WTC11 (cell line): Measurements from ENCODE around the gene OSBP2. TPM values are rescaled to one million over a fixed set of nuclear protein-coding genes. Genes with fewer than 3 reads are reported as not detected.

Experiments
- ATAC-seq: fragments of 200-7000 bp; cut with Tn5 transposase; 2 replicates; pipeline ENCODE4 v1.10.0; 2021; ENCODE audit warnings: mild to moderate bottlenecking, moderate library complexity
- CTCF ChIA-PET: fragments of 300-600 bp; sonication (Branson Sonifier 250); formaldehyde crosslinking; loops from one replicate; lab custom pipeline; 2021; ENCODE audit warnings: antibody characterized with exemption; lab: Charles Lee
- POLR2A ChIA-PET: fragments of 350-600 bp; sonication (Branson Sonifier 250); formaldehyde crosslinking; loops from one replicate; lab custom pipeline; 2021; ENCODE audit warnings: antibody characterized with exemption; lab: Charles Lee
- DNase-seq: peaks from one replicate; pipeline ENCODE4 v3.0.0; 2021; ENCODE audit warnings: low spot score
- H3K27ac Mint-ChIP-seq: 2 replicates; pipeline ENCODE4 v1.8.0; 2021; ENCODE audit warnings: mixed read lengths
- H3K27me3 Mint-ChIP-seq: 2 replicates; pipeline ENCODE4 v1.8.0; 2021; ENCODE audit warnings: low read depth, mild to moderate bottlenecking, moderate library complexity, mixed read lengths
- H3K36me3 Mint-ChIP-seq: 2 replicates; pipeline ENCODE4 v1.8.0; 2021; ENCODE audit warnings: mixed read lengths
- H3K4me1 Mint-ChIP-seq: 2 replicates; pipeline ENCODE4 v1.8.0; 2022; ENCODE audit warnings: mixed read lengths
- H3K4me3 Mint-ChIP-seq: 2 replicates; pipeline ENCODE4 v1.8.0; 2021; ENCODE audit warnings: mild to moderate bottlenecking, moderate library complexity, mixed read lengths
- H3K9me3 Mint-ChIP-seq: 2 replicates; pipeline ENCODE4 v1.8.0; 2021; ENCODE audit warnings: mixed read lengths
- AFF4 ChIP-seq: sonication (generic); formaldehyde crosslinking; IDR thresholded peaks from 2 replicates; pipeline ENCODE4 v1.8.1; 2023; ENCODE audit warnings: mild to moderate bottlenecking, missing genetic modification reagents, borderline replicate concordance
- AR ChIP-seq: fragments of 250-450 bp; sonication (Bioruptor Pico); IDR thresholded peaks from 2 replicates; pipeline ENCODE4 v1.9.0; 2021; ENCODE audit warnings: mild to moderate bottlenecking
- ATF1 ChIP-seq: sonication (generic); formaldehyde crosslinking; IDR thresholded peaks from 2 replicates; pipeline ENCODE4 v1.8.1; 2023; ENCODE audit warnings: mild to moderate bottlenecking, moderate library complexity, missing genetic modification reagents
- ATF2 ChIP-seq: sonication (generic); formaldehyde crosslinking; IDR thresholded peaks from 2 replicates; pipeline ENCODE4 v1.8.1; 2022; ENCODE audit warnings: low read depth, missing genetic modification reagents, borderline replicate concordance
- CREB1 ChIP-seq: sonication (generic); formaldehyde crosslinking; IDR thresholded peaks from 2 replicates; pipeline ENCODE4 v1.8.0; 2023; ENCODE audit warnings: mild to moderate bottlenecking, missing genetic modification reagents
- ELF4 ChIP-seq: sonication (generic); formaldehyde crosslinking; IDR thresholded peaks from 2 replicates; pipeline ENCODE4 v1.8.1; 2022; ENCODE audit warnings: low read depth, mild to moderate bottlenecking, moderate library complexity, missing genetic modification reagents
- EMX1 ChIP-seq: fragments of 250-450 bp; sonication (Bioruptor Pico); IDR thresholded peaks from 2 replicates; pipeline ENCODE4 v1.8.0; 2021; ENCODE audit warnings: mild to moderate bottlenecking
- FOXJ3 ChIP-seq: sonication (generic); formaldehyde crosslinking; IDR thresholded peaks from 2 replicates; pipeline ENCODE4 v1.9.0; 2021; ENCODE audit warnings: missing genetic modification reagents, mild to moderate bottlenecking, borderline replicate concordance
- FOXP1 ChIP-seq: sonication (generic); formaldehyde crosslinking; IDR thresholded peaks from 2 replicates; pipeline ENCODE4 v1.8.0; 2022; ENCODE audit warnings: missing genetic modification reagents, mild to moderate bottlenecking, moderate library complexity, borderline replicate concordance
- NFE2L1 ChIP-seq: sonication (generic); formaldehyde crosslinking; IDR thresholded peaks from 2 replicates; pipeline ENCODE4 v1.8.1; 2023; ENCODE audit warnings: missing genetic modification reagents
- NR1H2 ChIP-seq: sonication (generic); formaldehyde crosslinking; IDR thresholded peaks from 2 replicates; pipeline ENCODE4 v1.9.0; 2021; ENCODE audit warnings: mild to moderate bottlenecking, moderate library complexity, missing genetic modification reagents
- OVOL2 ChIP-seq: fragments of 250-450 bp; sonication (Bioruptor Pico); IDR thresholded peaks from 2 replicates; pipeline ENCODE4 v1.9.0; 2021; ENCODE audit warnings: mild to moderate bottlenecking, borderline replicate concordance
- PRRX2 ChIP-seq: fragments of 250-450 bp; sonication (Bioruptor Pico); IDR thresholded peaks from 2 replicates; pipeline ENCODE4 v1.8.0; 2021; ENCODE audit warnings: mild to moderate bottlenecking
- RORB ChIP-seq: fragments of 250-450 bp; sonication (Bioruptor Pico); IDR thresholded peaks from 2 replicates; pipeline ENCODE4 v1.9.0; 2021; ENCODE audit warnings: mild to moderate bottlenecking
- SOX15 ChIP-seq: fragments of 250-450 bp; sonication (Bioruptor Pico); IDR thresholded peaks from 2 replicates; pipeline ENCODE4 v1.9.0; 2021; ENCODE audit warnings: mild to moderate bottlenecking
- STAT6 ChIP-seq: sonication (generic); formaldehyde crosslinking; conservative IDR thresholded peaks from 2 replicates; pipeline ENCODE4 v1.8.1; 2023; ENCODE audit warnings: mild to moderate bottlenecking, low read depth, missing genetic modification reagents, moderate library complexity
- TCF7 ChIP-seq: sonication (generic); formaldehyde crosslinking; IDR thresholded peaks from 2 replicates; pipeline ENCODE4 v1.8.0; 2022; ENCODE audit warnings: mild to moderate bottlenecking, low read depth, missing genetic modification reagents, moderate library complexity
- ZNF121 ChIP-seq: sonication (generic); formaldehyde crosslinking; IDR thresholded peaks from 2 replicates; pipeline ENCODE4 v1.8.0; 2023; ENCODE audit warnings: missing genetic modification reagents
- ZNF138 ChIP-seq: sonication (generic); formaldehyde crosslinking; conservative IDR thresholded peaks from 2 replicates; pipeline ENCODE4 v1.8.1; 2022; ENCODE audit warnings: mild to moderate bottlenecking, moderate library complexity, missing genetic modification reagents
- ZNF232 ChIP-seq: sonication (generic); formaldehyde crosslinking; IDR thresholded peaks from 2 replicates; pipeline ENCODE4 v1.8.0; 2022; ENCODE audit warnings: mild to moderate bottlenecking, missing genetic modification reagents
- ZNF317 ChIP-seq: sonication (generic); formaldehyde crosslinking; IDR thresholded peaks from 2 replicates; pipeline ENCODE4 v1.8.1; 2023; ENCODE audit warnings: low read depth, mild to moderate bottlenecking, moderate library complexity, missing genetic modification reagents, borderline replicate concordance
- ZNF396 ChIP-seq: fragments of 250-450 bp; sonication (Bioruptor Pico); IDR thresholded peaks from 2 replicates; pipeline ENCODE4 v1.8.0; 2021; ENCODE audit warnings: mild to moderate bottlenecking, moderate library complexity, borderline replicate concordance
- ZNF416 ChIP-seq: fragments of 250-450 bp; sonication (Bioruptor Pico); IDR thresholded peaks from 2 replicates; pipeline ENCODE4 v1.9.0; 2021; ENCODE audit warnings: mild to moderate bottlenecking, inconsistent platforms
- ZNF423 ChIP-seq: fragments of 250-450 bp; sonication (Bioruptor Pico); IDR thresholded peaks from 2 replicates; pipeline ENCODE4 v2.1.2; 2022; ENCODE audit warnings: mild to moderate bottlenecking, moderate library complexity
- total RNA-seq: library from RNA; stranded (reverse); gene quantifications from 3 replicates; pipeline ENCODE4 v1.2.3, GENCODE V29; 2021

Gene OSBP2
- total RNA-seq, 1 experiment from 2014 or later = 4.1 TPM

- CTCF ChIA-PET = interaction anchor here (0.8 to 1.0 kb wide), 2 partner anchors 10 to 108 kb away, joined by 4 read pairs; no protein-coding TSS in a partner anchor
- Mint-ChIP-seq H3K4me1 (no peaks in the 10 kb centered on the region), H3K27ac (no peak overlapping the region), H3K36me3 (no peaks in the 10 kb centered on the region), H3K27me3 (no peaks in the 10 kb centered on the region), H3K4me3 (no peak overlapping the region), H3K9me3 (no peaks in the 10 kb centered on the region)
- ATAC-seq = no peak
- POLR2A ChIA-PET = no interaction called here
- no peak for DNase-seq
- TF ChIP-seq ZNF138 (CRISPR knock-in tag) (no peak), AR (CRISPR knock-in tag) (no peak), FOXP1 (CRISPR knock-in tag) (no peak), ATF1 (CRISPR knock-in tag) (no peak), EMX1 (CRISPR knock-in tag) (no peak), RORB (CRISPR knock-in tag) (no peak), ZNF232 (no peak), NFE2L1 (CRISPR knock-in tag) (no peak), ZNF423 (CRISPR knock-in tag) (no peak), ELF4 (no peak), ATF2 (CRISPR knock-in tag) (no peak), STAT6 (CRISPR knock-in tag) (no peak), ZNF121 (no peak), PRRX2 (CRISPR knock-in tag) (no peak), TCF7 (no peak), NR1H2 (CRISPR knock-in tag) (no peak), CREB1 (CRISPR knock-in tag) (no peak), OVOL2 (no peak), FOXJ3 (no peak)
Measured at GRCh38 chr22:30871391-30872284, 177.0 kb downstream of the OSBP2 start.

GRCh38 chr22:30872285-30873041, 177.8 kb downstream of the OSBP2 start:
- H3K4me1 Mint-ChIP-seq = no peaks in the 10 kb centered on the region
- no peak for ATAC-seq
- ChIA-PET POLR2A (no interaction called here), CTCF (no interaction called here)
- H3K36me3 Mint-ChIP-seq = no peaks in the 10 kb centered on the region
- H3K9me3 Mint-ChIP-seq = no peaks in the 10 kb centered on the region
- H3K27ac Mint-ChIP-seq = no peak overlapping the region
- no peak overlapping the region for H3K4me3 Mint-ChIP-seq
- DNase-seq = no peak
- no peaks in the 10 kb centered on the region for H3K27me3 Mint-ChIP-seq
- TF ChIP-seq TCF7 (no peak), AFF4 (CRISPR knock-in tag) (no peak), SOX15 (CRISPR knock-in tag) (no peak), ZNF416 (no peak), ZNF396 (CRISPR knock-in tag) (no peak), ZNF317 (CRISPR knock-in tag) (no peak)
